Stimulated activated naive CD8-positive, alpha-beta T cell treated with anti-CD3 and anti-CD28 coated beads, Interleukin-15, amount 100 ng/mL, for 72 hours (primary cell): ENCODE data around the gene ULK2.

Experiments used
- ATAC-seq: fragments of 150-1000 bp; cut with Tn5 transposase; 2 replicates; pipeline ENCODE4 v1.10.0; 2021; ENCODE audit warnings: mild to moderate bottlenecking, moderate library complexity
- DNase-seq, 2 donors: peaks; one replicate each; pipeline ENCODE4 v3.0.0; 2021 to 2022
- H3K27ac Mint-ChIP-seq, 2 donors: one replicate each; pipeline ENCODE4 v1.8.0; 2022; ENCODE audit warnings: mild to moderate bottlenecking in 2 of 2, mixed read lengths in 2 of 2, moderate library complexity in 2 of 2
- H3K27me3 Mint-ChIP-seq: one replicate; pipeline ENCODE4 v1.8.0; 2022; ENCODE audit warnings: mixed read lengths
- H3K4me1 Mint-ChIP-seq: one replicate; pipeline ENCODE4 v1.8.0; 2022; ENCODE audit warnings: mild to moderate bottlenecking, mixed read lengths
- H3K4me3 Mint-ChIP-seq, 2 donors: one replicate each; pipeline ENCODE4 v1.8.0; 2022; ENCODE audit warnings: mild to moderate bottlenecking in 2 of 2, mixed read lengths in 2 of 2, moderate library complexity in 1 of 2
- H3K9me3 Mint-ChIP-seq, 2 donors: one replicate each; pipeline ENCODE4 v1.8.0; 2022; ENCODE audit warnings: mixed read lengths in 2 of 2

Gene ULK2

GRCh38 chr17:19763416-19763815, 104.3 kb downstream of the ULK2 start:
- Mint-ChIP-seq H3K4me3 (no peak overlapping the region), H3K27me3 (peaks cover 5% of the 10 kb centered on the region), H3K4me1 (peaks cover 33% of the 10 kb centered on the region), H3K9me3 (no peaks in the 10 kb centered on the region), H3K27ac (no peak overlapping the region)
- ATAC-seq (no peak), DNase-seq (peak in 1 of 2 donors; percentile 7)

- H3K9me3 Mint-ChIP-seq, result no peaks in the 10 kb centered on the region
- ATAC-seq (peak; percentile 70), DNase-seq (peak; percentile 50 to 75)
- H3K27me3 Mint-ChIP-seq, result peaks cover 12% of the 10 kb centered on the region
- H3K4me3 Mint-ChIP-seq, result no peak overlapping the region
- no peak overlapping the region for H3K27ac Mint-ChIP-seq
- H3K4me1 Mint-ChIP-seq, result peaks cover 27% of the 10 kb centered on the region
These were observed 105.2 kb downstream of the ULK2 start for GRCh38 chr17:19762515-19762961.

GRCh38 chr17:19760746-19761145, 107.0 kb downstream of the ULK2 start:
- Mint-ChIP-seq H3K27ac (no peak overlapping the region), H3K9me3 (no peaks in the 10 kb centered on the region), H3K27me3 (peaks cover 25% of the 10 kb centered on the region), H3K4me3 (no peak overlapping the region), H3K4me1 (peaks cover 22% of the 10 kb centered on the region)
- DNase-seq (no peak), ATAC-seq (no peak)

- H3K4me3 Mint-ChIP-seq, result no peak overlapping the region
- H3K9me3 Mint-ChIP-seq, result no peaks in the 10 kb centered on the region
- peaks cover 31% of the 10 kb centered on the region for H3K4me1 Mint-ChIP-seq
- ATAC-seq (no peak), DNase-seq (peak in 1 of 2 donors; percentile 5)
- peak overlapping the region in 1 of 2 donors; percentile 8 for H3K27ac Mint-ChIP-seq
- H3K27me3 Mint-ChIP-seq, result peaks cover 32% of the 10 kb centered on the region
These were observed 107.9 kb downstream of the ULK2 start for GRCh38 chr17:19759568-19760549.

- Mint-ChIP-seq H3K27ac (no peak overlapping the region), H3K9me3 (no peaks in the 10 kb centered on the region), H3K27me3 (peaks cover 32% of the 10 kb centered on the region), H3K4me3 (no peak overlapping the region), H3K4me1 (peaks cover 24% of the 10 kb centered on the region)
- DNase-seq (no peak), ATAC-seq (no peak)
These were observed 110.1 kb downstream of the ULK2 start for GRCh38 chr17:19757536-19758180.

GRCh38 chr17:19756546-19756945, 111.2 kb downstream of the ULK2 start:
- peaks cover 32% of the 10 kb centered on the region for H3K27me3 Mint-ChIP-seq

GRCh38 chr17:19755821-19756510, 111.8 kb downstream of the ULK2 start:
- ATAC-seq, result peak; percentile 60
- peak in 1 of 2 donors; percentile 32 for DNase-seq
- no peaks in the 10 kb centered on the region for H3K9me3 Mint-ChIP-seq
- H3K27ac Mint-ChIP-seq, result no peak overlapping the region
- peaks cover 32% of the 10 kb centered on the region for H3K27me3 Mint-ChIP-seq
- peaks cover 17% of the 10 kb centered on the region for H3K4me1 Mint-ChIP-seq
- H3K4me3 Mint-ChIP-seq, result no peak overlapping the region

More at GRCh38 chr17:19756546-19756945, 111.2 kb downstream of the ULK2 start:
- no peak overlapping the region for H3K4me3 Mint-ChIP-seq
- no peak overlapping the region for H3K27ac Mint-ChIP-seq
- peaks cover 17% of the 10 kb centered on the region for H3K4me1 Mint-ChIP-seq
- no peaks in the 10 kb centered on the region for H3K9me3 Mint-ChIP-seq
- DNase-seq (no peak), ATAC-seq (no peak)

- no peak for ATAC-seq
- H3K27me3 Mint-ChIP-seq, result peaks cover 32% of the 10 kb centered on the region
- H3K4me1 Mint-ChIP-seq, result peaks cover 17% of the 10 kb centered on the region
These were observed 112.3 kb downstream of the ULK2 start for GRCh38 chr17:19755392-19755791.

GRCh38 chr17:19753661-19754463, 113.9 kb downstream of the ULK2 start:
- H3K9me3 Mint-ChIP-seq, result no peaks in the 10 kb centered on the region
- peaks cover 17% of the 10 kb centered on the region for H3K4me1 Mint-ChIP-seq
- ATAC-seq (no peak), DNase-seq (no peak)
- H3K4me3 Mint-ChIP-seq, result no peak overlapping the region
- peaks cover 32% of the 10 kb centered on the region for H3K27me3 Mint-ChIP-seq
- no peak overlapping the region for H3K27ac Mint-ChIP-seq

More at GRCh38 chr17:19755392-19755791, 112.3 kb downstream of the ULK2 start:
- Mint-ChIP-seq H3K4me3 (no peak overlapping the region), H3K27ac (peak overlapping the region in 1 of 2 donors; percentile 14), H3K9me3 (no peaks in the 10 kb centered on the region)
- DNase-seq, result no peak

- no peak overlapping the region for H3K27ac Mint-ChIP-seq
- H3K9me3 Mint-ChIP-seq, result no peaks in the 10 kb centered on the region
- DNase-seq (no peak), ATAC-seq (no peak)
- peaks cover 17% of the 10 kb centered on the region for H3K4me1 Mint-ChIP-seq
- no peak overlapping the region for H3K4me3 Mint-ChIP-seq
- H3K27me3 Mint-ChIP-seq, result peaks cover 31% of the 10 kb centered on the region
These were observed 114.7 kb downstream of the ULK2 start for GRCh38 chr17:19753051-19753509.

- Mint-ChIP-seq H3K27me3 (peaks cover 24% of the 10 kb centered on the region), H3K27ac (no peak overlapping the region), H3K9me3 (no peaks in the 10 kb centered on the region), H3K4me3 (no peak overlapping the region), H3K4me1 (peaks cover 17% of the 10 kb centered on the region)
- no peak for ATAC-seq
- no peak for DNase-seq
These were observed 115.3 kb downstream of the ULK2 start for GRCh38 chr17:19752216-19753050.

- H3K4me1 Mint-ChIP-seq, result peaks cover 12% of the 10 kb centered on the region
- DNase-seq, result no peak
- ATAC-seq, result no peak
- peaks cover 13% of the 10 kb centered on the region for H3K27me3 Mint-ChIP-seq
- no peaks in the 10 kb centered on the region for H3K9me3 Mint-ChIP-seq
- no peak overlapping the region for H3K27ac Mint-ChIP-seq
- H3K4me3 Mint-ChIP-seq, result no peak overlapping the region
These were observed 116.9 kb downstream of the ULK2 start for GRCh38 chr17:19750835-19751234.

GRCh38 chr17:19750020-19750572, 117.6 kb downstream of the ULK2 start:
- no peak overlapping the region for H3K4me3 Mint-ChIP-seq
- peaks cover 6% of the 10 kb centered on the region for H3K27me3 Mint-ChIP-seq
- no peak overlapping the region for H3K27ac Mint-ChIP-seq
- H3K4me1 Mint-ChIP-seq, result peaks cover 8% of the 10 kb centered on the region
- DNase-seq (no peak), ATAC-seq (no peak)
- no peaks in the 10 kb centered on the region for H3K9me3 Mint-ChIP-seq

- H3K27me3 Mint-ChIP-seq, result peaks cover 5% of the 10 kb centered on the region
- no peak overlapping the region for H3K4me3 Mint-ChIP-seq
- H3K4me1 Mint-ChIP-seq, result peaks cover 13% of the 10 kb centered on the region
- H3K27ac Mint-ChIP-seq, result no peak overlapping the region
- no peak for ATAC-seq
- DNase-seq, result no peak
- no peaks in the 10 kb centered on the region for H3K9me3 Mint-ChIP-seq
These were observed 118.9 kb downstream of the ULK2 start for GRCh38 chr17:19748807-19749193.
